ENCODE data around the gene PPP4R4. TPM values are rescaled to one million over a fixed set of nuclear protein-coding genes. Genes with fewer than 3 reads are reported as not detected.

The PPP4R4 gene
- total RNA-seq, 1 experiment from 2014 or later: 0.88 TPM

DNA sequence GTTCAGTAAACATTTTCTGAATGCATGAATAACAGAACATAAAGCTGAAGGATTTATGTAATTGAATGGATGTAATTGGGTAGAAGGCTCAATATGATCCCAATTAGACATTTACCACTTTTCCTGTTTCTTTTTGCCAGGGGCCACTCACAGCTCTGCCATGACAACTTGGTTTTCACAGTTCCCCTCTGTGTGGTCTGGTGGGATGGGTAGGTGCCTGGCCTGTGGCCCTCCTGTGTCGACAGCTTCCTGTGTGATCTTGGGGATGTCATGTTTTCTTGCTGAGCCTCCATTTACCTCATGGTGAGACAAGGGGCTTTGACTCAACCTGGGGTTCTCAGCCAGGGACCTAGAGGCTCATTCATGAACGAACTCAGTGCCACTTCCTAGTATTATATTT is 131.5 kb downstream of the PPP4R4 start:
- POLR2A ChIA-PET (ENCODE audit: low non-redundant PET): no interaction called here
- no TSS peak for BruUV-seq (replicated peaks)

DNA sequence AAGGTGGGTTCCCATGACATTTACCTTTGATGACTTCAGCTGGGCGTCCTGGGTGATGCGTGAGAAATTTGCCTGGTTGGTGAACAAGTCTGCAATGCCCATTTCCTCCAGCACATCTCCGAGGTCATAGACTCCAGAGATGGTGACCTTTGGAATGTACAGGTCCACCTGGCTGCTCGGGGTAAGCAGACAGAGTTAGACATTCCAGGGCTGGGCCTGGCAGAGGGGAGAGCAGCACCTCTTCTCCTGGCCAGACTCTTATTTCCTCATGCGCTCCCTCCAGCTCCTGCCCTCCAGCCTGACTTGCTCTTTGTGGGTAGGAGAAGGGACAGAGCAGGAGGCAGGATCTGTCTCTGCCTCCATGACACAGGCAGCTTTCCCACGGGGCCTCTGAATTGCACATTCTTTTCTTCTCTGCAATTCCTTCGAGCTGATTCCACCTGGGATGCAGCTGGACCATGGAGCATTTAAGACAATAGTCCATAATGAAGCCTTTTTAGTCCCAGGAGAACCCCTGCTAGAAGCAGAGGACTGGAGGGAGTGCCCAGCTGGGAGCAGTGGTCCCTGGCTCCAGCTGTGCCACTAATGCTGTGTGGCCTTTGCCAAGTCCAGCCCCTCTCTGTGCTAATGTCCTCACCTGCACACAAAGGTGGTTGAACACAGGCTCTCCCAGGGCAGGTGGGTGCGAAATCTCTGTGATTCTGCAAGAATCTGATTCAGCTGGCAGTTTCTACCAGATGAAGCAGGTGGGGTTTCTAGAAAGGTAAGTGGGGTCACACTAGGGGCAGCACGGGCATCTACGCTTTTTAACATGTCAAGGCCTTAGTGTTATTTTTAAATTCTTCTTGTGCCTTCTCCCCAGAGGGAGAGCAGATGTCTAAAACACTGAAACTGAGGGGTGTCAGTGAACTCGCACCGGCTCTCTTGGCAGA is 132.2 kb downstream of the PPP4R4 start:
- H3K4me3 ChIP-seq (ENCODE audit: low read depth, low read length, poor library complexity, severe bottlenecking): no peak overlapping the region
- H3K27me3 ChIP-seq (replicated peaks; ENCODE audit: insufficient read depth, low read depth, low read length, poor library complexity): no peaks in the 10 kb centered on the region
- H3K36me3 ChIP-seq (ENCODE audit: insufficient read depth, low read length, poor library complexity, severe bottlenecking): no peaks in the 10 kb centered on the region
- no peaks in the 10 kb centered on the region for H3K4me1 ChIP-seq (ENCODE audit: insufficient read depth, low read length, poor library complexity, severe bottlenecking)
- ChIA-PET CTCF (no interaction called here), POLR2A (ENCODE audit: low non-redundant PET) (no interaction called here)
- H3K27ac ChIP-seq (ENCODE audit: low read depth, low read length, poor library complexity, severe bottlenecking): no peak overlapping the region
- no peak for DNase-seq (ENCODE audit: low spot score)
- no TSS peak for BruUV-seq (replicated peaks)
- no peak for TF ChIP-seq EZH2 (IDR thresholded peaks at IDR 0.05; ENCODE audit: borderline replicate concordance, low read depth, low read length, poor library complexity, severe bottlenecking)
- TF ChIP-seq, protein P1, sequence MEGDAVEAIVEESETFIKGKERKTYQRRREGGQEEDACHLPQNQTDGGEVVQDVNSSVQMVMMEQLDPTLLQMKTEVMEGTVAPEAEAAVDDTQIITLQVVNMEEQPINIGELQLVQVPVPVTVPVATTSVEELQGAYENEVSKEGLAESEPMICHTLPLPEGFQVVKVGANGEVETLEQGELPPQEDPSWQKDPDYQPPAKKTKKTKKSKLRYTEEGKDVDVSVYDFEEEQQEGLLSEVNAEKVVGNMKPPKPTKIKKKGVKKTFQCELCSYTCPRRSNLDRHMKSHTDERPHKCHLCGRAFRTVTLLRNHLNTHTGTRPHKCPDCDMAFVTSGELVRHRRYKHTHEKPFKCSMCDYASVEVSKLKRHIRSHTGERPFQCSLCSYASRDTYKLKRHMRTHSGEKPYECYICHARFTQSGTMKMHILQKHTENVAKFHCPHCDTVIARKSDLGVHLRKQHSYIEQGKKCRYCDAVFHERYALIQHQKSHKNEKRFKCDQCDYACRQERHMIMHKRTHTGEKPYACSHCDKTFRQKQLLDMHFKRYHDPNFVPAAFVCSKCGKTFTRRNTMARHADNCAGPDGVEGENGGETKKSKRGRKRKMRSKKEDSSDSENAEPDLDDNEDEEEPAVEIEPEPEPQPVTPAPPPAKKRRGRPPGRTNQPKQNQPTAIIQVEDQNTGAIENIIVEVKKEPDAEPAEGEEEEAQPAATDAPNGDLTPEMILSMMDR (conservative IDR thresholded peaks at IDR 0.05; ENCODE audit: low read depth, low read length): no peak
- H3K9me3 ChIP-seq (ENCODE audit: low read depth, low read length, poor library complexity, severe bottlenecking): no peaks in the 10 kb centered on the region
- intact Hi-C loops (cut with micrococcal nuclease; ENCODE audit: unreplicated experiment): no loop called here

More for the DNA sequence above, 131.5 kb downstream of the PPP4R4 start:
- Histone ChIP-seq H3K36me3 (ENCODE audit: insufficient read depth, low read length, poor library complexity, severe bottlenecking) (no peaks in the 10 kb centered on the region), H3K27me3 (replicated peaks; ENCODE audit: insufficient read depth, low read depth, low read length, poor library complexity) (no peaks in the 10 kb centered on the region), H3K4me3 (ENCODE audit: low read depth, low read length, poor library complexity, severe bottlenecking) (no peak overlapping the region), H3K4me1 (ENCODE audit: insufficient read depth, low read length, poor library complexity, severe bottlenecking) (no peaks in the 10 kb centered on the region), H3K27ac (ENCODE audit: low read depth, low read length, poor library complexity, severe bottlenecking) (no peak overlapping the region), H3K9me3 (ENCODE audit: low read depth, low read length, poor library complexity, severe bottlenecking) (no peaks in the 10 kb centered on the region)
- DNase-seq (ENCODE audit: low spot score): no peak
- intact Hi-C loops (cut with micrococcal nuclease; ENCODE audit: unreplicated experiment): no loop called here
- no peak for TF ChIP-seq EZH2 (IDR thresholded peaks at IDR 0.05; ENCODE audit: borderline replicate concordance, low read depth, low read length, poor library complexity, severe bottlenecking)
- TF ChIP-seq, protein P1 (conservative IDR thresholded peaks at IDR 0.05; ENCODE audit: low read depth, low read length): no peak
- CTCF ChIA-PET: no interaction called here

DNA sequence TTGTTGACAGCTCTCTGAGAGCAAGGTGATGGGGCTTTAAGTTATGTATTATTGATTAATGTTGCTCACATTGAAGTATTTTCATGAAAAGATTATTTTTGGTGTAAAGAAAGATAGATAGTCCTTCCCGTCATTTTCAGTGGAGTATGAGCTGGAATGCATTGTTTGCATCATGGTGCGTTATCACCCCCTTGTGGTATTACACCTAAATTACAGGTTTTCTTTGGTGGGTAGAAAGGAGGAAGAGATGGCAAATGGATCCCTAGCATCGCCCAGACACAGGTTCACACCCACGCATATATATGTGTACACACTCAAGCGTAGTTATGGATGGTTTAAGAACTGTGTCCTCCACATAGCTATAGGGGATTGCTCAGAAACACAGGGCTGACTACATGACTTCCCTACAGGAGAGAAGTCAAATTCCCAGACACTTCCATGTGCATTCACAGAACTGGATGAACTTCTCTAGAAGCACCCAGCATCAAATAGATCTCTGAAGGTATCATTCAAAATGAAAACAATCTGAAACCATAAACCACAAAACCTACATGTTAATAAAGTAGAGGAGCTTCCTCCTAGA is 133.4 kb downstream of the PPP4R4 start:
- peak; percentile 15 for DNase-seq (ENCODE audit: low spot score)
- Histone ChIP-seq H3K27me3 (replicated peaks; ENCODE audit: insufficient read depth, low read depth, low read length, poor library complexity) (no peaks in the 10 kb centered on the region), H3K4me3 (ENCODE audit: low read depth, low read length, poor library complexity, severe bottlenecking) (no peak overlapping the region), H3K9me3 (ENCODE audit: low read depth, low read length, poor library complexity, severe bottlenecking) (no peaks in the 10 kb centered on the region), H3K4me1 (ENCODE audit: insufficient read depth, low read length, poor library complexity, severe bottlenecking) (no peaks in the 10 kb centered on the region), H3K27ac (ENCODE audit: low read depth, low read length, poor library complexity, severe bottlenecking) (no peak overlapping the region), H3K36me3 (ENCODE audit: insufficient read depth, low read length, poor library complexity, severe bottlenecking) (no peaks in the 10 kb centered on the region)
- POLR2A ChIA-PET (ENCODE audit: low non-redundant PET): no interaction called here
- no TSS peak for BruUV-seq (replicated peaks)
- CTCF ChIA-PET: no interaction called here
- TF ChIP-seq, protein P1 (conservative IDR thresholded peaks at IDR 0.05; ENCODE audit: low read depth, low read length): peak; percentile 44; the same call in 1 of the 2 replicates
- no peak for TF ChIP-seq EZH2 (IDR thresholded peaks at IDR 0.05; ENCODE audit: borderline replicate concordance, low read depth, low read length, poor library complexity, severe bottlenecking)
- intact Hi-C loops (cut with micrococcal nuclease; ENCODE audit: unreplicated experiment): no loop called here
